Measurements from ENCODE around the gene PDZRN3.

The PDZRN3 gene

DNA sequence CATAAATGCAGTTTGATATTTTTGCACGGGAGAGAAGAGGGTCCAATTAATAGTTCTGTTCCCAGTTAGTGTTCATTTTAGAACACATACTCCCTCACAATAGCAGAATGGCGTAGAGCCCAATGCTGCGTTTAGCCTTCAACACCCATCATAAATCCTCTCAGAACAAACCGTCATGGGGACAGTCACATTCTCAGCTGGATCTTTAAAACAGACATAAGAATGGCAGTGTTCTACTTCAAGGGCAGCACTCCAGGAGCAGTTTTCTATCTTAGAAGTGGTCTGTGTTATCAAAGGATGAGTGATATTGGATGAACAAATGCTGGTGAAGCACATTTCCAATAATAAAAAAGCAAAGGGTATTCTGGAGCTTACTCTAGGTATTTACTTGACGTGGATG is 230.5 kb downstream of the PDZRN3 start:
- DNase-seq (ENCODE audit: low read depth) = no peak
- no peak for TF ChIP-seq CTCF (IDR thresholded peaks at IDR 0.05; ENCODE audit: control insufficient read depth, insufficient read depth, low read depth, low read length, missing control alignments)

DNA sequence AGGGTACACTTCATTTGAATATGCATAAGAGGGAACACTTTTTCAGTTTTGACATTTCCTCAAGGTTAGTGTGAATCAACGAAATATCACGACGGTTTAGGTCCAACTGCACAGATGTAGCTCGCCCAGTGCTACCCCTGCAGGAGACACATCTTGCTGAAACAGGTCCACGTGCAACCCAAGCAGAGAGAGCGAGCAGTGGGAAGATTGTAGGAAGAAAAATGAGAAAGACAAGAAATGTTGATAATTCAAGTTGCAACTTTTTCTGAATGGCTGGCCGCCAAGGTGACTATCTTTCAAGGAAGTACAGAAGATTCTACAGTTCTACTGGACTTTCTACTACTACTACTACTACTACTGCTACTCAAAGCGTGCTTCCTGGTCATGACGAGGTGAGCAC is 231.7 kb downstream of the PDZRN3 start:
- H3K4me3 ChIP-seq (ENCODE audit: control insufficient read depth, low read depth, low read length) = no peak overlapping the region
- DNase-seq (ENCODE audit: low read depth) = no peak
- no peak for TF ChIP-seq CTCF (IDR thresholded peaks at IDR 0.05; ENCODE audit: control insufficient read depth, insufficient read depth, low read depth, low read length, missing control alignments)

More for the DNA sequence above, 230.5 kb downstream of the PDZRN3 start:
- H3K4me3 ChIP-seq (ENCODE audit: control insufficient read depth, low read depth, low read length) = no peak overlapping the region

- H3K4me3 ChIP-seq (ENCODE audit: control insufficient read depth, low read depth, low read length) = no peak overlapping the region
- no peak for TF ChIP-seq CTCF (IDR thresholded peaks at IDR 0.05; ENCODE audit: control insufficient read depth, insufficient read depth, low read depth, low read length, missing control alignments)
- DNase-seq (ENCODE audit: low read depth) = no peak
Measured at GRCh38 chr3:73391984-73392383, 232.8 kb downstream of the PDZRN3 start.

DNA sequence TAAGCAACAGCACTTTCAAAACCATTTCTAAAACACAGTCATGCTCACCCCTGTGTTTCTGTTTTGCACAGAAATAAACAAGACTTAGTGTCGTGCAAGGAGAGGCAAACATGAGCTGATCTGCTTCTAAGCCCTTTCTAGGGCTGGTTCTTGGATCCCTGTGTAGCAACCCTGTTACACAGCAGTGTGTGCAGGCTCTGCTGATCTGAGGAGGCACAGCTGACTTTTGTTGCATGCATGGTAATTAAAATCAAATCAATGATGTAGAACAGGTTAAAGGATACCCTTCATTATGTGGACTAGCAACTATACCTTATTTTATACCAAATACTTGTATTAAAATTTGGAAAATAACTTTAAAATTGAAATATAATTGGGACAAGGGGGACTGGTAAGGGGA is 234.8 kb downstream of the PDZRN3 start:
- no peak for TF ChIP-seq CTCF (IDR thresholded peaks at IDR 0.05; ENCODE audit: control insufficient read depth, insufficient read depth, low read depth, low read length, missing control alignments)
- H3K4me3 ChIP-seq (ENCODE audit: control insufficient read depth, low read depth, low read length) = no peak overlapping the region
- no peak for DNase-seq (ENCODE audit: low read depth)

DNA sequence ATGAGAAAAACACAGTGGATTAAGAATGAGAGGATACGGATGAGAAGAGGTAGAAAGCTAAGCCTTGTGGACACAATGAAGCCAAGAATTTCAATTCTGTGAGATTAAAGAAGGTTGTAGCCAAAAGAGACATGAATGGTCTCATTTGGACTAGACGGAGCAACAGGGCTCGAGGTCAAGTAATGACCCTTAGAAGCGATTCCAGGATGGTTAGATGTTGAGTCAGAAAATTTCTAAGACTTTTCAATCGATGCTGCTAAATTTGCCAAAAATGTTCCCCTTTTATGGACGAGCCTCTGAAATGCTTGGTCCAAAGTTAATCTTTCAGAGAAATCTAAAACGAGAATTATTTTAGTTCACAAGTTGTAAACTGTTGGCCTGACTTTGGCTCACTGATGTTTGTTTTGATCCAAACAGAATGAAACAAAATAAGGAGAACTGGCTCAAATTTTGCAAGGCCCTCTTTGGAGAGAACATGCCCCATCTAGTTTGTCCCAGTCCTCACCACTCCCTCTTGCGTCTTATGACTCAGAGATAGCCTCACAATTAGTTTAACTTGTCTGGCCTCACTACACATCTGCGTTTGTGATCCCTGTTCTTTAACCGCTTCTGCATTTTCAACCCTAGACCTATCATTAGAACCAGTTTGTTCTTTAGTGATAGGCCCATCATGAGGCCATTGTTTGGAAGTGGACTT is 235.5 kb downstream of the PDZRN3 start:
- TF ChIP-seq CTCF (IDR thresholded peaks at IDR 0.05; ENCODE audit: control insufficient read depth, insufficient read depth, low read depth, low read length, missing control alignments) = no peak
- H3K4me3 ChIP-seq (ENCODE audit: control insufficient read depth, low read depth, low read length) = no peak overlapping the region
- DNase-seq (ENCODE audit: low read depth) = no peak

GRCh38 chr3:73385568-73385967 is 239.2 kb downstream of the PDZRN3 start:
- no peak for TF ChIP-seq CTCF (IDR thresholded peaks at IDR 0.05; ENCODE audit: control insufficient read depth, insufficient read depth, low read depth, low read length, missing control alignments)
- H3K4me3 ChIP-seq (ENCODE audit: control insufficient read depth, low read depth, low read length) = no peak overlapping the region
- no peak for DNase-seq (ENCODE audit: low read depth)
